NCI-H2196 (cell line): ENCODE measurements around the gene PYGO2.
"Not testable (repeated sequence)": the region's sequence is repeated elsewhere in the genome, so short reads cannot be mapped to it uniquely, and the experiment has no call there.

Source experiments
- DNase-seq: peaks from one replicate; lab custom pipeline; 2025; ENCODE audit not compliant: unreplicated experiment; lab: John Stamatoyannopoulos, UW

The PYGO2 gene

DNA sequence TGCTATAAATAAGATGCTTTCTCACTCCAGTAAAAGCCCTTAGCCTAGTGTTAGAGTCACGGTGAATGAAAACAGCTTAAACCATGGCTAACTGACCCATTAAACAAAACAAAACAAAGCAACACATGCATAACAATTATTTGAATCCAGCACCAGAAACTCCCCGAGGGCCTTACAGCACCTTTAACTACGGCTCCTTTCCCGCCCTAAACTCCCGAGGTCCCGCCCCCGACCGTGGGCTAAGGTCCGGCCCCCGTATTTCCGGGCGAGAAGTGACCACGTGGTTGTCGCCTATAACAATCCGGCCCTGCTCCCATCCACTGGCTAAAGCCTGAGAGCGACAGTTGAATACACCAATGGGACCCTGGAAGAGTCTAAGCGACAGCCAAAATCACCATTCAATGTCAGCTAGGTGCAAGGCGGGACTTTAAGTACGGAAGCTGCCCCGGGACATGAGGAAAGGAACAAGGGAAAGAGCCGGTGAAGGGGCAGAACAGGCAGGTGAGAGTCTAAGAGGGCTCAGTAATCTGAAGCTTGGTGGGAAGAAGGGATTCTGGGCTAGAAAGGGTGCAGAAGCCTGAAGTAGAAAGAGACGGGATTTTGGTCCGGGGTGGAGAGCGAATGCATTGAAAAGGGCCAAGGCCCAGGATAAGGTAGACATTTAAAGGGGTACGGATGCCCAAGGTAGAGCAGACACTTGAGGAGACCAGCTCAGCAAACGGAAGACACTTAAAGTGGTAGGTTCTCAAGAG is 21.5 kb upstream of the PYGO2 start, which contains the start of gene FLAD1:
TSS of gene FLAD1 (plus strand) at position 448 of the 752 bp plus-strand sequence. CDS start 351 bp downstream, outside the sequence.
- peak; percentile 98 for DNase-seq

DNA sequence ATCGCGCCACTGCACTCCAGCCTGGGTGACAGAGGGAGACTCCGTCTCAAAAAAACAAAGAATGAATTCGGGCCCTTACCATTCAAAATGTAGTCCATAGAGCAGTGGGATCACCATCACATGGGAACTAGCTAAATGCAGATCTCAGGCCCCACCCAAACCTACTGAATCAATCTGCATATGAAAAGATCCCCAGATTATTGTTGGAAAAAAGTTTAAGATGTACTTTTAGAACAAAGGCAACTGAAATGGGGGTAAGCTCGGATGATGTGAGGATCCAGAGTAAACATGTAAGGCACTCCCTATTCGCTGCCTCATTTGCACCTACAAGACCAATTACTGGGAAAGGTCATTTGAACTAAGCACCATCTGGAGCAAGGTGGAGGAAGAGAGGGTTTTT is 20.8 kb upstream of the PYGO2 start:
- no peak for DNase-seq

DNA sequence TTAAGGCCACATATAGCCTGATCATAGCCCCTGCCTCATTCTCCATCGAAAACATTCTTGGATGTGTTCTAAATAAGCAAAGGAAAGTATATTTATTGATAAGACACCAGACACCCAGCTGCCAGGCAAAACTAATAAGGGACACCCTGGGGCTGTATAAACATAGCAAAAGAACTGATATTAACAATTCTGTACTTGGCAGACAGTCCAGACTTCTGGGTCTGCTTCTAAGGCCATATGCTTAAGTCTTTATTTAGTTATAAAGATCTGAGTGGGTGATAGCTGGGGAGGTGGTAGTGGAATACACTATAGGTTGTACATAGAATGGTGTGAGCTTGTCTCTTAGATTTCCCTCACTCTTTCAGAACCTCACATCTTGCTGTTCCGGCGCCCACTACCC is 16.8 kb upstream of the PYGO2 start:
- DNase-seq: no peak

DNA sequence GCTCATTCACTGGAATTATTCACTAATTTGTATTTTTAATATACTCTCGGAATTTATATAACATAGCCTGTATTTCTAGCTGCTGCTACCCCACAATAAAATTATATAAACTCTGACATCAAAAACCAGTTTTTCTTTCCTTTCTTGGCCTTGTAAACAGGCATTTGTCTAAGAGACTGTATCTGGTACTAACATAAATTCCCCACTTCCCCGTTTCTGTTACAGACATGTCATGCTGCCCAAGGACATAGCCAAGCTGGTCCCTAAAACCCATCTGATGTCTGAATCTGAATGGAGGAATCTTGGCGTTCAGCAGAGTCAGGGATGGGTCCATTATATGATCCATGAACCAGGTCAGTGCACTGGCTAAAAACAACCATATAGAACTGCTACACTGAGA is 16.2 kb upstream of the PYGO2 start:
- not testable (repeated sequence) for DNase-seq

DNA sequence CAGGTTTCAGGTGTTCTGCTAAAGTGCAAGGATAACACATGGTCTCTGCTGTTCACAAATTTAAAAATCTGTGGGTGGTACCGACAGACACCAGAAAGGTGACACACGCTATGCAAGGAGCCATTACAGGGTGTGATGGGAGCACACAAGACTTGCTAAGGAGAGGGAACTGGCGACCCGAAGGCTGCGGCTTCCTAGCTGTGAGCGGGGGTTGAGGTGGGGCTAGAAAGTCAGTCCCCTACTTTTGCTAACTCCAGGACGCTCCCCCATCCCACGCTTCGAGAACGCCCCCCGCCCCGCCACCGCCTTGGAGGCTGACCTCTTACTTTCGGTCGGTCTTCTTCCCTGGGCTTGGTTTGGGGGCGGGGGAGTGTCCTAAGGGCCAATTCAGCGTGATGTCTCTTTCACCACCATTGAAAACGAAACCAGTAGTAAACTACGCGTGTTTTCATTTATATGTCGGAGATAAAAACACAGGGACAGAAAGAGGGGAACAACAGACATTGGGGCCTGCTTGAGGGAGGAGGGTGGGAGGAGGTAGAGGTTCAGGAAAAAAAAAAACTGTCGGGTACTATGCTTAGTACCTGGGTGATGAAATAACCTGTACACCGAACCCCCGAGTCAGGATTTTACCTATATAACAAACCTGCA is 14.0 kb upstream of the PYGO2 start:
- DNase-seq: no peak

DNA sequence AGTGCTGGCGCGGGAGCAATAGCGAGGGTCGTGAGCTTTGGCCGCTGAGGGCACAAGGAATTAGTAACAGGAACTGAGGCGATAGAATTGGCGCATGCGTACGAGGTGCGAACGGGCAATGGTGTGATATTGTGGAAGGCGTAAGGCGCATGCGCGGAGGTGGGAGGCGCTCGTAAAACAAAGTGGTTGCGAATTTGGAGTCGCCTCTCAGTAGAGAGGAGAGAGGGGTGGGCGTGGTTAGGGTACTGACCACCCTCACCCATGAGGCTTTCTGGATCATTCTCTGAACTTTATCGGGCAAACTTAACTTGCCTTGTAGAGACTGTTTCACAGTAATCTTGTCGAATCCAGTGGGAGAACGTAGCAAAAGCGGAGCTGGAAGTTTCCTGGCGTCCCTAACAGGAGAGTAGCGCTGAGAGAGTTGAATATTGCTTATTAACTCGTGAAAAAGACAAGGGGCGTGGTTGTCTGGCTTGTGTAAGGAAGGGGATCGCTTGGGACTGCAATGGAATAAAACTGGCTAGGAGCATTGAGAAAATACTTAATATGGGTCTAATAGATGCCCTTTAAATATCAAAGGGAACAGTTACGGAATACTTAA is 13.3 kb upstream of the PYGO2 start:
- peak; percentile 96 for DNase-seq

DNA sequence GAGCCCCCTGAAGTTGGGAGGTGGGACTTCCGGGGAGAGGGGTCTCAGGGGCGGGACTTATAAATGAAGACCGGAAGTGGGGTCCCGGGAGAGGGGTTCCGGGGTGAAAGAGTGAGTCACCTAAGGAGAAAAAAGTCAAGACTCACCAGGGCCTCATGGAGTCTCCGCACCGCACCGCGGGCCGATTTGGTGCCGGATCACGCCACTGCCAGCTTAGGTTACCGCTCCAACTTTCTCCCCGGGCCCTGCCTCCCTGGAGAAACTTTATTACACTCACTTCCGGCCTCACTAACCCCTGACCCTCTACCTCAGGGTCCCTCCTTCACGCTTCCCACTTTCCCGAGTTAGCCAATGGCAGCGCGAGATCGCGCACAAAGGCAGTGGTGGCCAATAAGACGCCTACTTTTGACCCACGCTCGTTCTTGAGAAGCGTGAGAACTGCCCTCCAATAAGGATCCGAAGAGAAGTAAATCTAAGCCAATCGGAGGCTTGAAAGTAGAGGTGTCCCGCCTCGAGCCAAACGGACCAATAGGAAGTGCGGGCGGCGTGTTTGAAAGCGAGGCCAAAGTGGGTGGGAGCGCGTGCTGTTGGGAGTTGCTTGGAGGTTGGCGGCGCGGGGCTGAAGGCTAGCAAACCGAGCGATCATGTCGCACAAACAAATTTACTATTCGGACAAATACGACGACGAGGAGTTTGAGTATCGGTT is 12.7 kb upstream of the PYGO2 start, which contains the start of gene CKS1B:
TSS of gene CKS1B (plus strand) at position 580 of the 706 bp plus-strand sequence. CDS start at position 645, 65 bp downstream.
- DNase-seq: peak; percentile 99

DNA sequence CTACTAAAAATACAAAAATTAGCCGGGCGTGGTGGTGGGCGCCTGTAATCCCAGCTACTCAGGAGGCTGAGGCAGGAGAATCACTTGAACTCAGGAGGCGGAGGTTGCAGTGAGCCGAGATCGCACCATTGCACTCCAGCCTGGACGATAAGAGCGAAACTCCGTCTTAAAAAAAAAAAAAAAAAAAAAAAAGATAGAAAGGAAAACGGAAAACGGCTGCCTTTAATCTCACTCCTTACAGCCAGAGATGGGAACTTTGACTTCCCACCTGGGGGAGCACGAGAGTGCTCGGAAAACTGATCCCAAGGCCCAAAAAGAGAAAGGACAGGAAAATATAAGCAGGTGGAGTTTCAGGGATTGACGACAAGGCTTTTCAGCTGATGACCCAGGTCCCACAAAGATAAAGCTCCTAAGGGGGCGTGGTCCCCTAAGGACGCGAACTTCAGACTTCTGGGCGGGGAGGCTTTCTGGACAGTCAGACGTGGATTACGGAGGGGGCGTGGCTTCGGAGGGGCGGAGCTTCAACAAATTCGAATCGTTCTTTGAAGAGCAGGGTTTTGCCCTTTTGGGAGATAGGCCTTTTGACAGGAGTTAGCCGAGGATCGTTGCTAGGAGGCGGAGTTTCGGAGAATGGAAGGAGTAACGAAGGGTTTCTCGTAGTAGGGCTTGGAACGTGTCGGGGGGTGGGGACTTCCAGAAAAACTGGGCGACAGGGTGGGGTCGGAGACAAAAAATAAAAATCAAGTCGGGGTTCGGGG is 11.9 kb upstream of the PYGO2 start:
- peak; percentile 96 for DNase-seq

DNA sequence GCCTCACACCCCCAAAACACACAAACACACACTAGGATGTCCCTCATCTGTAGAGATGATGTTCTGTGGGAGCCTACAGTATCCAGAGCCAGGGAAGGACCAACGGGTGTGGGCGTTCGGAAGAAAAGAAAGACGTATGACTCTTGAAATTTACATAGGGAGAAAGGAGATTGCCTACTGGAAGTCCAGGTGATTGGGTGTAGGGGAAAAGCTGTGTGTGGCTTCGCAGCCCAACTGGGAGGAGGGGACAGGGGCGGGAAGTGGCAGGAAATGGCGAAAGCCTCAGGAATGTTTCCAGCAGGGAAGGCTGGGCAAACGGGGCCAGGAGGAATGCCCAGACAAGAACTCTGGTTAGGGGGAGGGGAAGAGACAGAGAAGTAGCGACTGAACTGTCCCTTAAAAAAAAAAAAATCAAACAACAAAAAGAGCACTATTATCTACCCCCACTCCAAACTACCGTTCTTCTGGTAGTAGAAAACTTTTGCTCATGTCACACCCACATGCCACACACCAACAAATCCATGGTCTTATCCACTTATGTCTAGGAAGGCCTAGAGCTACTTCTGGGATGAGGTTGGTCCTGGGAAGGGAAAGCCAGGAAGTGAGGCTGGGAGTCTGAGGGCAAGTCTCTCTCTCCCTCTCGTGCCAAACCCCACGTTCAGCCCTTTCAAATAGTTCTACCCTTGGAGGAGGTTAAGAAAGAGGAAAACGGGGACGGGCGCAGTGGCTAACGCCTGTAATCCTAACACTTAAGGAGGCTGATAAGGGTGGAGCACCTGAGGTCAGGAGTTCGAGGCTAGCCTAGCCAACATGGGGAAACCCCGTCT is 11.1 kb upstream of the PYGO2 start:
- peak; percentile 59 for DNase-seq

DNA sequence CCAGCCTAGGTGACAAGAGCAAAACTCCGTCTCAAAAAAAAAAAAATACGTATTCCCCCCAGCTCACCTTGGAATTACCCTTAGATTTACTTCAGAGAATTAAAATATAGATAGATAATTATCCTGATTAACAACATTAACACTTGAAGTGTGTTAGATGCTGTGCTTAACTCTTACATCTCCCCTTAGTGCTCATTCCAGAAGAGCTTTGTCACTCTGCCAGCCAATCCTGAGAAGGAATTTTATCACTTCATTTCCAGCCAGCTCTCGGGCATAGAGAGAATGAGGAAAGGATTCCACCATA is 10.6 kb upstream of the PYGO2 start:
- peak; percentile 59 for DNase-seq

DNA sequence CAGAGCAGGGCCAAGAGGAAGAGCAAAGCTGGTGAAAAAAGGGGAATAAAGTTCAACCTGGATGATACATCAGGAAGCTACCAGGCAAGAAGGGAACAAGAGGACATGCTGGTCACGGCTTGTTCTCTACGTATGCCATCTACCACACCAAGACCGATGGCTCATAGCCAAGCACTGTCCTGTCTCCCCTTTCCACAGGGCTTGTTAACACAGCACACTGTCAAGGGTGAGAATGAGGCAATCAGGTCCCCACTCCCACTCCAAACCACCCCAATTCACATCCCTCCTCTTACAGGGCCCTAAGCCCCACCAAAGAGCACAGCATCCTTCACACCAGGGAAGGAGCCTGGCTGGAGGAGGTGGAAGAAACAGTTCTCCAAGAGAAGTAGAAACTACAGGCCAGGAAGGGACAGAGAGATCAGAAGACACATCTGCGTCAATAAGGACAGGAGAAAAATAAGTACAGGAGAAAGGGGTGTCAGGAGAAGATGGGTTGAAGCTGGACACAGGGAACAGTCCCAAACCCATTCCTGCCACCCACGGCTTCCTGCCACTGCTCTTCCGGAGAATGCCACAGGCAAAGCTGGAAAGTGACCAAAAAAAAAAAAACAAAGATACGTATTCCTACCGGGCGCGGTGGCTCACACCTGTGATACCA is 9.9 kb upstream of the PYGO2 start:
- DNase-seq: no peak

DNA sequence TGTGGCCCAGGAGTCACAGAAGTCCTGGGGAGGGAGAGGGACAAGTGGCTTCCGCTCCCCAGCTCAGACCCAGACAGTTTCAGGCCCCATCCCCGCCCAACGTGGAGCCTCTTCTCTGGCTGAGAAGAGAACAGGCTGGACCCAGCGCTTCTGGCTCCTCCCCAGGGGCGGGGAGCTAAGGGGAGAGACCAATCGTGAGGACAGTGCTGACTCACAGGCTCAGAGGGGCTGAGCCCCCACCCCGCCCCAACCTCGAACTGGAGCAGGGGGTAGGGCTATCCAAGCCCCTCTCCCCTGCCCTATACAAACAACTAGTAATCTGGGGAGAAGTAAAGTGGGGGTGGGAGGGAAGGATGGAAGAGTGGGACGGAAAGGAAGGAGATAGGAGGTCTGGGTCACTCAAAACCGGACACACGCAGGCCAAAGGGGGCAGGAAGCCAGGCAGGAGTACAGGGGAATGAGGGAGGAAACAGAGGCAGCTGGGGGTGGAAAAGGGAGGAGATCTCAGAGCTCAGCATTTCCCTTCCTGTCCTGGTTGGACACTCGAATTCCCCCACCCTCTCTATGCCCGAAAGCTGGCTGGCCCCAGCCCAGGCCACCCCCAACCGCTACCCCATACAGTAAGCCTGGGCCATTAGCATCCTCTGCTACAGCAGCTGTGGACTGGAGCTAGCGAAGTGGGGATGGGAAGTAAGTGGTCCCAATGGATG is 9.2 kb upstream of the PYGO2 start, which contains the start of gene SHC1:
TSS of gene SHC1 (minus strand) at position 117 of the 710 bp plus-strand sequence. CDS start 221 bp downstream, outside the sequence.
- DNase-seq: peak; percentile 92

DNA sequence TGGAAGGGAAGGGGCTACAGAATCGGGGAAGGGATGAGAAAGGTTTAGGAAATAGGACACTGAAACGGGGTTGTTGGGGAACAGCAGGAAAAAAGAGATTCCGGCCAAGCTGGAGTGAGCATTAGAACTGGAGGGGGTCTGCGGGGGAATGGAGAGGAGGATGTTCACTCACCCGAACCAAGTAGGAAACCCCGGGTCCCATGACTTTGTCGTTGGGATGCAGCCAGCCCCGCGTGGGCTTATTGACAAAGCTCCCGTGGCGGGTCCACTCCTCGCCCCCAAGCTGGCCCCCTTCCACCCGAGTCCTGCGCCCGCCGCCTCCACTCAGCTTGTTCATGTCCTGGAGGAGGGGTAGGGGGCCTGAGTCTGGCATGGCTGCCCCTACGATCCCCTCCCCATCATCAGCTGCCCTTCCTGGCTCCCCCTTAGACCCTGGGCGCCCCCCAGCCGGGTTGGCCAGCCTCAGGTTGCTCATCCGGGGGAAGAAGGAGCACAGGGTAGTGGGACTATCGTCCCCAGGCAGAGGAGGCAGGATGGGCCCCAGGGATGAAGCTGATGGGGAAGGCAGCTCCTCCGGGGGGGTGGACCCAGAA is 8.4 kb upstream of the PYGO2 start:
- DNase-seq: no peak

DNA sequence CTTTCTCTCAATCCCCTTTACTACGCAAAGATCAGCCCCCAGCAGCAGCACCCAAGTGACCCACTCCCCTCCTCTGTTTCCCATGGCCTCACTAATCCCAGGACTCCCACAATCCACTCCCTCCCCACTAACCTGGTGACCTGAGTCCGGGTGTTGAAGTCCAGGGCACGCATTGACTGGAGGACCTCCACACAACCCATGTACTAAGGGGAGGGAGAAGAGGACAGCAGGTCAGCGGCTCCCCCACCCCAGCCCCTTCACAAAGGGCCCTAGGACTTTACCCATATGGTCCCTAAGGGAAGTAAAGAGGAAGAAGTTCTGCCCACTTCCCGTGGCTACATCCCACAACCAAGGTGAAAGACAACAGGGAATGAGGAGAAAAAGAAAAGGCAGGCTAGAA is 7.7 kb upstream of the PYGO2 start:
- DNase-seq: no peak

DNA sequence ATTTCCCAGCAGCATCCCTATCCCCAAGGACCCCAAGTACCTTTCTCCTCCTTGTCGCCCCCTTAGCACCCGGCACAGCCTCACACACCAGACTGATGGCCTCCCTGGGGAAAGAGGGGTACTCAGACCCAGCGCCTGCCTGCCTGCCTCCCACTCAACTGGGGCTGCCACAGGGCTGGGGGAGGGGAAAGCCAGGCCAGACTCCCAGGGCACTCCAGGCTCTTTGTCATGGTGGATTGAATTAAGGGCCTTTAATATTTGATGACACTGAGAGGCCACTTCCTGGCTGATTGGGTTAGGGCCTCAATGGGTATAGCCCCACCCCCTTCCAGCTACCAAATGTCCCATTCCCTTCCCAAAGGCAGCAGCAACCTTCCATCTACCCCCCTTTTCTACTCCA is 7.1 kb upstream of the PYGO2 start:
- no peak for DNase-seq

DNA sequence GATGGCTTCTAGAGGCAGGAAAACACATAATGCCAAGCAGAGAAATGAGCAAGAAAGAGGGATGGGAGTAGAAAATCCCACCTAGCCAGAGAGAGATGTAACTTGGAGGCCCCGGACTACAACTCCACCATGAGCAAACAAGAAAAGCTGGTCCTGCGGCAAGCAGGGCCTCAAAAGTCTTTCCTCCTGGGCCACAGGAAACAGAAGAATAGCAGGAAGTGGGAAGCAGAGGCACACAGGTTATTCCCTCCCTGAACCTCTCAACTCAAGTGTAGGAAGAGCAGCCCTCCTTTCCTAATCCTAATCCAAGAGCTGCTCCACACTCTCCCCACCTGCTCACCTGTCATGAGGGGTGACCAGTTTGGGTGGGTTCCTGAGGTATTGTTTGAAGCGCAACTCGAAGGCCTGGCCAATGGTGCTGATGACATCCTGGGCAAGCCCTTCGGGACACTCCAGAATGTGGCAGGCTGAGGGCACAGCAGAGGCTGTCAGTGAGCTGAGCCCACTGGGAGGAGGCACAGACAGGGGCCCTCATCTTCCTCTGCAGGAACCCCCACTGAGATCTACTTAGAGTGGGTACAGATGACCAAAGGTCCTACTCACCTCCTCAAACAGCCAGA is 5.9 kb upstream of the PYGO2 start:
- DNase-seq: no peak

DNA sequence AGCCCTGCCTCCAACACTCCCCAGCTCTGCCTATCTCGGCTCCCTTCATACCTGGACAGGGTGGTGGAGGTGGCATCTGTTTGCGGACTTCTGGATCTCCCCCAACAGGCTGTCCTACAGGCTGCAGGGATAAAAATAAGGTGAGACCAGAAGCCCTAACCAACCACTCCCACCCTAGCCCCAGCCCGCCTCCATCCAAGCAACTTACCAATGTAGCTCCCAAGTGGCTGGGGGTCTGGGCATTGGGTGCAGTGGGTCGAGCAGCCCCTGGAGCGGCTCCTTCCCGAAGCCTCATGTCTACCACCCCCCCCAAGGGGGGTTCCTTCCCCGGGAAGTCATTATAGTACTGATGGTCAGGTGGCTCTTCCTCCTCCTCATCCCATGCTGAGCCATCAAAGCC is 4.5 kb upstream of the PYGO2 start:
- no peak for DNase-seq

DNA sequence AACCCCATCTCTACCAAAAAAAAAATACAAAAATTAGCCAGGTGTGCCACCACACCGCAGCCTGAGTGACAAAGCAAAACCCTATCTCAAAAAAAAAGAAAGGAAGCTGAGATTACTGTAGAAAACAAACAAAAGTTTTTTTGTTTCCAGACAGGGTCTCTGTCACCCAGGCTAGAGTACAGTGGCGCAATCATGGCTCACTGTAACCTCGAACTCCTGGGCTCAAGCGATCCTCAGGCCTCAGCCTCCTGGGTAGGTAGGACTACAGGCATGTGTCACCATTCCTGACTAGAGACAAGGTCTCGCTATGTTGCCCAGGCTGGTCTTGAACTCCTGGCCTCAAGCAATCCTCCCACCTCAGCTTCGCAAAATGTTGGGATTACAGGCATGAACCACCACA is 2.8 kb upstream of the PYGO2 start:
- no peak for DNase-seq
